Renal cortical epithelial cell (primary cell): ENCODE results near the gene IGF1R. TPM values are rescaled to one million over a fixed set of nuclear protein-coding genes. Genes with fewer than 3 reads are reported as not detected.
"Not testable (repeated sequence)": the region's sequence is repeated elsewhere in the genome, so short reads cannot be mapped to it uniquely, and the experiment has no call there.

Source experiments
- DNase-seq: peaks from one replicate; pipeline ENCODE4 v3.0.0-alpha.2; 2011; ENCODE audit warnings: low read depth
- total RNA-seq: library from RNA; depleted of rRNA; stranded (reverse); fragments of >200 nt; gene quantifications from 2 replicates; pipeline ENCODE4 v1.2.3, GENCODE V29; 2014

Gene IGF1R
- total RNA-seq, 1 donor from 2014 or later, result 272 TPM

DNA sequence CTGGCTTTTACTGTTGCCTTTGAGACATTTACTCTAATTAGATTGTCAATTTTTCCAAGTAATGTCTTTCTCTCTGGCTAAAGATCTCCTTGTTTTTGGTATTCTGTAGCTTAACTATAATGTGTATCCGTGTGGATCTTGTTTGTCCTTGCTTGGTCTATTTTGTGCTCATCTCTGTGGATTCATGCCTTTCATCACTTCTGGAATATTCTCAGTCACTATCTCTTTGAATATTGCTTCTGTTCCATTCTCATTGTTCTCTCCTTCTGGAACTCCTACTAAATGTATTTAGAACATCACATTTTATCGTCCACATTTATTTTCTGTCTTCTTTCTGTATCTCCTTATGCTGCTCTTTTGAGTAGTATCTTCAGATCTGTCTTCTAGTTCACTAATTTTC, 346.6 kb downstream of the IGF1R start:
- DNase-seq, result no peak

GRCh38 chr15:98996169-98996568, 347.8 kb downstream of the IGF1R start:
- no peak for DNase-seq

DNA sequence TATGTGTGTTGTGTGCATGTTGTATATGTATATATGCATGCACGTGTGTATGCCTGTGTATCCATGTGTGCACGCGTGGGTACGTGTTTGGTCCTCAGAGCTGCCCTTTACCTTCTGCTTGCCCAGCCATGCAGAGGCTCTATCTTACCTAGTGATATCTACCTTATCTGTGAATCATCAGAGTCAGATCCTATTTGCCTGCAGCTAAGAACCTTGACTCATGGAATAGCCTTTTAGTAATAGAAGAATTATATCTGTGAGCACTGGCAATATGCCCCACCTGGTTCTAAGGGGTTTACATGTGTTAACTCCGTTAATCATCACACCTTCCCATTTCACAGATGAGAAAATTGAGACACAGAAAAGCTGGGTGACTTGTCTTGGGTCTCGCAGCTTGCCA, 348.3 kb downstream of the IGF1R start:
- DNase-seq, result no peak

DNA sequence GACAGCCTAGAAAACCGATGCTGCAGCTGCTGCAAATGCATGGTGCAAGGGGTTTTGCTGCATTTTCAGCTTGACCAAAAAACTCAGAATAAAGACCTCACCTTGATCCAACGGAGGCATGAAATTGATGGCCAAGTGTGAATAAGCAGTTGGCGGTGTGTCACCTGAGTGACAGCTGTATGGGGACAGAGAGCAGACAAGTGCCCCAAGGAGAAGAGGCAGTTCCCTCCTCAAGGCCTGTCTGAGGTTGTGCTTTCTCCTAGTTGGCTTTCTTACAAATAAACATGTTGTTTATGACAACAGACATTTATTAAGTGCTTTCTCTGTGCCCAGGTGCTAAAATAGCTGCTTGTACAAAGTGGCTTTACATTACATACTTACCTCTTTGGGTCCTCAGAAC, 349.0 kb downstream of the IGF1R start:
- no peak for DNase-seq

DNA sequence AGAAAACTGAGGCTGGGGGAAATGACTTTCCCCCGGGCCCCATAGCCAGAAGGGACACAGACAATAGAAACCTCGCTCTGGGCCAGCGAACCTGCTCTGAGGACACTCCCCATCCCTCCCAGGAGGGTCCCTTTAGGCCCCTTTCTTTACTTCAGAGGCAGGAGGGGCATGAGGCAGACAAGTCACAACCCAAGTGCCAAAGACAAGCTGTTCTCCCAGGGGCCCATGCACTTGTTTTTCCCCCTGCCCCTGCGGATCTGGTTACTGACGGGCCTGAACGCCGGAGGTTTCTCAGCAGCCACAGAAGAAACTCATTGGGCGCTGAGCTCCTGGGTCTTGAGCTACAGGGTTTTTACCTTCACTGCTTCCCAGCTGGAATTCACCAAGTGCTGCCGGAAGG, 349.4 kb downstream of the IGF1R start:
- DNase-seq, result no peak

DNA sequence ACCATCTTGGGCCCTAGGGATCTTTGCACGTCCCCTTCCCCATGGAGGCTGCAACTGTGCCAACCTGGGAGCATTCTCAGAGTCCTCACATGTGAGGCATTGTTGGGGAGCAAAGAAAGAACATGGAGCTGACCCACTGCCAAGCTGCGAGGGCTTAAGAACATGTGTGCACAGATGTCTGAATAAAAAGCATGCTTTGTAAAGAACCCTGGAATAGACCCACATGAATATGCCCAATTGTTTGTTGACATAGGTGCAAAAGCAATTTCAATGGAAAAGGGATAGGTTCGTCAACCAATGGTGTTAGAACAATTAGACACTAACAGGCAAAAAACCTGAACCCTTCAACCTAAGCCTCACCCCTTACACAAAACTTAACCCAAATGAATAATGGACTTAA, 349.9 kb downstream of the IGF1R start:
- DNase-seq, result no peak

DNA sequence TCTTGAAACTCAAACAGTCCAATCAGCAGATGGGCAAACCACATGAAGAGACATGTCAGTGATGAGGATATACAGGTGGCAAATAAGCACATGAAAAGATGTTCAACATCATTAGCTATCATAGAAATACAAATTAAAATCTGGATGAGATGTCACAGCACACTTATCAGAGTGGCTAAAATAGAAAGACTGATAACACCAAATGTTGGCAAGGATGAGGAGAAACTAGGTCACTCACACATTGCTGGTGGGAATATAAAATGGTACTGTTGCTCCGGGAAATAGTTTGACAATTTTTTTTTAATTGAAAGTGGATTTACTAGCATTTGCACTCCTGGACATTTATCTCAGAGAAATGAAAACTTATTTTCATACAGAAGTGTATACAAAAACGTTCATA, 350.9 kb downstream of the IGF1R start:
- no peak for DNase-seq

GRCh38 chr15:99002226-99002625, 353.9 kb downstream of the IGF1R start:
- no peak for DNase-seq

DNA sequence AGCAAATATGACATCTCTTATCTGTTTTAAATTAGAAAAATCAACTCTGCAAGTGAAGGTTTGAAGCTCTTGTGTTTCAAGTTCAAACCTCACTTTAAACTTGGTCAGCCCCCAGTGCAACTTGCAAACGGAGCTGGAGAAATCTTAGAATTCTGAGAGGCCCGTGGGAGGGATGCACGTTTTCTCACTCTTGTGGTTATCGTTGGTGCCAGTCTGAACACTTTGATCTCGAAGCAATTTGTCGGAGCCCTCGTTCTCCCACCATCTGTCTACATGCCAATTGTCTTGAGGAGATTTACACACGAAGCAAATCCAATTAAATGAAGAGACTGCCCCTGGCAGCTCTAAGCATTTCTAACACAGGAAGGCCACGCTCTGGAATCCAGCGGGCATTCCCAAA, 355.0 kb downstream of the IGF1R start:
- DNase-seq, result not testable (repeated sequence)

GRCh38 chr15:99004998-99005974, 356.9 kb downstream of the IGF1R start:
- DNase-seq, result not testable (repeated sequence)

DNA sequence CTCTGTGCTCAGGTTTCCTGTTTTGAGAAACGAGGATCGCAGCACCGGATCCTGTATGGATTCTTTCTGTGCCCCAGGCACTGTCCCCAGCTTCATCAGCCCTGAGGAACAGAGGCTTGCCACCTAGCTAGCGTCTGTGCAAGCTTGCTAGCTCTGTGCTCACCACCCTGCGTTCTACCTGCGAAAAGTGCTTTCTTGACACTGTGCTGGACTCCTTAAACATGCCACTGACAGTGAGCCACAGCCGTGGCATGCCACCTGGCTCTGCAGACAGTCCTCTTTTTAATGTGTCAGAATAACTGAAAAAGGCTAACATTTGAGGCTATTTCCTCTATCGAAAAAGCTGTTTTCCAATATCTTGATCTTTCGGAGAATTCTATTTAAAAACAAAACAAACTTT, 357.8 kb downstream of the IGF1R start:
- DNase-seq, result no peak

DNA sequence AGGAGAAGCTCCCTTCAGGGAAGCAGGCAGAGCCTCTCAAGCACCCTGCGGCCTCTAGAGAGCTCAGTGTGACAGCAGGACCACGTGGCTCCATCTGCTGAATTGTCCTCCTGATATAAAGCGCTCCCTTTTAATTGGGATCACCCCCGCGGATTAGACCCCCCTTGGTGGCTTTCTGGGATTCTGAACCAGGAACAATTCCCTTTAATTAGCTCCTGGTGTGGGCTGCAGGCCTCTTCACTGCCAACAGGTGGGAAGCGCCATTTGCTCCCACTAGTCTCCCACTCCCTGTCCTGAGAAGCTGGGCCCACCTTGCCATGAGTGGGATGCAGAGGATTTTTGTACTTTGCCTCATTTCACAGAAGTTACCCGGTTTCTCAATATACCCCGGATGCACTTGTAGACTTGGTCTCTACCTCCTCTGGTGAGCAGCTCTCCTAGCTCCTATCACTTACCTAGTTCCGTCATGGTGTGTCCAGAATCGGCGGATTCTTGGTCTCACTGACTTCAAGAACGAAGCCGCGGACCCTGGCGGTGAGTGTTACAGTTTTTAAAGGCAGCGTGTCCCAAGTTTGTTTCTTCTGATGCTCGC, 358.7 kb downstream of the IGF1R start:
- no peak for DNase-seq

GRCh38 chr15:99009741-99010330, 361.5 kb downstream of the IGF1R start:
- DNase-seq, result no peak

GRCh38 chr15:99010768-99011167, 362.4 kb downstream of the IGF1R start:
- DNase-seq, result no peak
